ENCODE measurements around the gene SNX18. TPM values are rescaled to one million over a fixed set of nuclear protein-coding genes. Genes with fewer than 3 reads are reported as not detected.

SNX18 gene
- total and polyA plus RNA-seq, 7 donors = 3.9 to 13.0 (median 9.1) TPM

DNA sequence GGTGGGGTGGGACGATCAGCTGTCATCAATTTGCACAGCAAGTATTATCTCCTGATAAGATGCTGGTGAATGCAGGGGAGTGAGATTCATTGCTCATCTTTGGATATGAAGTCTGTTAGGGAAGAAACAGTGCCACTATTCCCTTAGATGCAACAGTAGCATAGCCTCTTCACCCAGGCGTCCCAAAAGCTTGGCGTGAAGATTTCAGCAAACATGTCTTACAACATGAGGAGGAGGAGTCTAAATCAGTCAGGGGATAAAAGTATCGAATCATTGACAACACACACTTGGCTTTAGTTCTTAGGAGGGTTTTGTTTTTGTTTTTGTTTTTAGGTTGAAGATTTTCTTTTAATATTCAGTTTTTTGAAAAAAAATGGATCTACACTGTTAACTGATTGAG lies 26.5 kb downstream of the SNX18 start:
- no peak for ATAC-seq
- Histone ChIP-seq H3K36me3 (ENCODE audit: insufficient read depth in 1 of 2, low read depth in 1 of 2) (no peaks in the 10 kb centered on the region), H3K4me3 (no peak overlapping the region), H3K9me3 (no peaks in the 10 kb centered on the region), H3K27me3 (ENCODE audit: insufficient read depth in 3 of 3, low read length in 2 of 3) (no peaks in the 10 kb centered on the region), H3K27ac (no peak overlapping the region), H3K4me1 (peaks cover 12% of the 10 kb centered on the region)
- DNase-seq = no peak
- TF ChIP-seq, protein P1, sequence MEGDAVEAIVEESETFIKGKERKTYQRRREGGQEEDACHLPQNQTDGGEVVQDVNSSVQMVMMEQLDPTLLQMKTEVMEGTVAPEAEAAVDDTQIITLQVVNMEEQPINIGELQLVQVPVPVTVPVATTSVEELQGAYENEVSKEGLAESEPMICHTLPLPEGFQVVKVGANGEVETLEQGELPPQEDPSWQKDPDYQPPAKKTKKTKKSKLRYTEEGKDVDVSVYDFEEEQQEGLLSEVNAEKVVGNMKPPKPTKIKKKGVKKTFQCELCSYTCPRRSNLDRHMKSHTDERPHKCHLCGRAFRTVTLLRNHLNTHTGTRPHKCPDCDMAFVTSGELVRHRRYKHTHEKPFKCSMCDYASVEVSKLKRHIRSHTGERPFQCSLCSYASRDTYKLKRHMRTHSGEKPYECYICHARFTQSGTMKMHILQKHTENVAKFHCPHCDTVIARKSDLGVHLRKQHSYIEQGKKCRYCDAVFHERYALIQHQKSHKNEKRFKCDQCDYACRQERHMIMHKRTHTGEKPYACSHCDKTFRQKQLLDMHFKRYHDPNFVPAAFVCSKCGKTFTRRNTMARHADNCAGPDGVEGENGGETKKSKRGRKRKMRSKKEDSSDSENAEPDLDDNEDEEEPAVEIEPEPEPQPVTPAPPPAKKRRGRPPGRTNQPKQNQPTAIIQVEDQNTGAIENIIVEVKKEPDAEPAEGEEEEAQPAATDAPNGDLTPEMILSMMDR (IDR thresholded peaks at IDR 0.05) = no peak
- 80 to 94% (median 88%) methylated on average over 4 of the region's 4 CpGs for WGBS, 3 donors
- intact Hi-C loops (cut with DNase I) = no loop called here

GRCh38 chr5:54545796-54546195 lies 28.2 kb downstream of the SNX18 start:
- ATAC-seq (no peak), DNase-seq (no peak)
- peaks cover 12% of the 10 kb centered on the region for H3K4me1 ChIP-seq
- H3K27me3 ChIP-seq (ENCODE audit: insufficient read depth in 3 of 3, low read length in 2 of 3) = no peaks in the 10 kb centered on the region
- H3K36me3 ChIP-seq (ENCODE audit: insufficient read depth in 1 of 2, low read depth in 1 of 2) = no peaks in the 10 kb centered on the region
- TF ChIP-seq, protein P1 (IDR thresholded peaks at IDR 0.05) = no peak
- H3K27ac ChIP-seq = no peak overlapping the region
- H3K9me3 ChIP-seq = no peaks in the 10 kb centered on the region
- intact Hi-C loops (cut with DNase I) = no loop called here
- 91 to 94% (median 94%) methylated on average over 6 of the region's 6 CpGs for WGBS, 3 donors
- no peak overlapping the region for H3K4me3 ChIP-seq

DNA sequence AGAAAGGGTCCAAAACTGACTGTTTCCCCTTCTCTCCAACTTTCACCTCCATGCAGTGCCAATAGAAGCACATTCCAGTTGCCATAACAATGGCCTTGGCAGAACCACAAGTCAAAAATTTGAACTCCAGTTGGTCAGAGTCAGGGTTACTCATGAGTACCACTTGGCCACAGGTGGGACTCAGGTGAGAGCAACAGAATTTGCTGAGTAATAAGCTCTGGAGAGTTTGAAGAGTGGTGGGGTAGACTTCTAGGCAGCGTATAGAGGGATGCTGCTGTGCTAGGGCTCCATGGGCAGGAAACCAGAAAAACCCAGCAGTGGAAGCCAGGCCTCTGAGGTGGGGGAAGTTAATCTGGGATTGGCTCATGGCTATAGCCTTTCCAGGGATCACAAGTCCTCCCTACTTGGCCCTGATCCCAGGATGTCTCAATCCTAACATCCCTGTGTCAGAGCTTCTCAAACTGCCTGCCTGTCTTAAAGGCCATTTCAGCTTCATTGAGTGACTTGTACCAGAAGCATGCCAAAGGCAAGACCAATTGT lies 30.2 kb downstream of the SNX18 start:
- peak; percentile 60 to 69 for DNase-seq
- Histone ChIP-seq H3K36me3 (ENCODE audit: insufficient read depth in 1 of 2, low read depth in 1 of 2) (peaks cover 0 to 8% of the 10 kb centered on the region in 2 donors), H3K27me3 (ENCODE audit: insufficient read depth in 3 of 3, low read length in 2 of 3) (no peaks in the 10 kb centered on the region), H3K4me1 (peaks cover 12% of the 10 kb centered on the region), H3K27ac (peak overlapping the region; percentile 50), H3K9me3 (no peaks in the 10 kb centered on the region), H3K4me3 (no peak overlapping the region)
- 19 to 58% (median 35%) methylated on average over 1 of the region's 1 CpG for WGBS, 3 donors
- TF ChIP-seq, protein P1 (IDR thresholded peaks at IDR 0.05) = no peak
- peak; percentile 87 to 99 (median 96) for ATAC-seq
- intact Hi-C loops (cut with DNase I) = no loop called here

DNA sequence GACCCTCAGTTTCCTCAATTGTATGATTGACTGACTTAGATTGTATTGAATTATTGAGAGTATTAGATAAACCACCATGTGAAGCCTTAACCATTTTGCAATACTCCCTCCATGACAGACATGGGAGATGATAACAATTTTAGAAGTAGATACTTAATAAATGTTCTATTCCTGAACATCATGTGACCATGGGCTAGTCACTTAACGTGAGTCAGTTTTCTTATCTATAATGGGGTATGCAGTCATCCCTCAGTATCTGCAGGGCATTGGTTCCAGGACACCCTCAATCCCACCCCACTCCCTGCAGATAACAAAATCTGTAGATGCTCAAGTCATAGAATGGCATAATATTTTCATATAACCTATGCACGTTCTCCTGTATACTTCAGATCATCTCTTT lies 31.0 kb downstream of the SNX18 start:
- DNase-seq = no peak
- Histone ChIP-seq H3K36me3 (ENCODE audit: insufficient read depth in 1 of 2, low read depth in 1 of 2) (peaks cover 0 to 8% of the 10 kb centered on the region in 2 donors), H3K4me1 (peaks cover 12% of the 10 kb centered on the region), H3K27me3 (ENCODE audit: insufficient read depth in 3 of 3, low read length in 2 of 3) (no peaks in the 10 kb centered on the region), H3K27ac (peak overlapping the region; percentile 50), H3K4me3 (no peak overlapping the region), H3K9me3 (no peaks in the 10 kb centered on the region)
- 60 to 83% (median 65%) methylated on average over 2 of the region's 2 CpGs for WGBS, 3 donors
- TF ChIP-seq, protein P1 (IDR thresholded peaks at IDR 0.05) = no peak
- intact Hi-C loops (cut with DNase I) = no loop called here
- ATAC-seq = peak in 3 of 4 donors; percentile 36 to 48 (median 37)

DNA sequence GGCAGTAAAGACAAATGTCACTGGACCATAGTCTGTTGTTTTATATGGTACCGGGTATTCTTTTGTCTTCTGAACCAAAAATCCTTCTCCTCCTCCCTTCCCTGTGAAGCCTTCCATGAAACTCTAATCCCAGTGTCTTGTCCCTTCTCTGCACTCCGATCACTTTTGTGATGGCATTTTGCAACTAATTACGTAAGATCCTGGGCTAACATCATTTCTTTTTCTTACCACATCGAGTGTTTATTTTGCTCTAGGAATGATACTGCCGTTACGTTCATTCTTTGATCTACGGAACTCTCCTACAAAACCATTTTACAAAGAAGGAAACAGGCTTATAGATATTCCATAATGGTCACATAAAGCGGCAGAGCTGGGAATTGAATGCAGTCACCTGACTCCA lies 33.7 kb downstream of the SNX18 start:
- Histone ChIP-seq H3K36me3 (ENCODE audit: insufficient read depth in 1 of 2, low read depth in 1 of 2) (peaks cover 0 to 8% of the 10 kb centered on the region in 2 donors), H3K4me1 (peaks cover 8% of the 10 kb centered on the region), H3K27ac (no peak overlapping the region), H3K4me3 (no peak overlapping the region), H3K27me3 (ENCODE audit: insufficient read depth in 3 of 3, low read length in 2 of 3) (no peaks in the 10 kb centered on the region), H3K9me3 (no peaks in the 10 kb centered on the region)
- 89 to 98% (median 96%) methylated on average over 8 of the region's 8 CpGs for WGBS, 3 donors
- ATAC-seq (no peak), DNase-seq (no peak)
- intact Hi-C loops (cut with DNase I) = no loop called here
- TF ChIP-seq, protein P1 (IDR thresholded peaks at IDR 0.05) = no peak
